Measurements from ENCODE around the gene MFSD8.
"Not testable (repeated sequence)": the region's sequence is repeated elsewhere in the genome, so short reads cannot be mapped to it uniquely, and the experiment has no call there.

The MFSD8 gene, protein sequence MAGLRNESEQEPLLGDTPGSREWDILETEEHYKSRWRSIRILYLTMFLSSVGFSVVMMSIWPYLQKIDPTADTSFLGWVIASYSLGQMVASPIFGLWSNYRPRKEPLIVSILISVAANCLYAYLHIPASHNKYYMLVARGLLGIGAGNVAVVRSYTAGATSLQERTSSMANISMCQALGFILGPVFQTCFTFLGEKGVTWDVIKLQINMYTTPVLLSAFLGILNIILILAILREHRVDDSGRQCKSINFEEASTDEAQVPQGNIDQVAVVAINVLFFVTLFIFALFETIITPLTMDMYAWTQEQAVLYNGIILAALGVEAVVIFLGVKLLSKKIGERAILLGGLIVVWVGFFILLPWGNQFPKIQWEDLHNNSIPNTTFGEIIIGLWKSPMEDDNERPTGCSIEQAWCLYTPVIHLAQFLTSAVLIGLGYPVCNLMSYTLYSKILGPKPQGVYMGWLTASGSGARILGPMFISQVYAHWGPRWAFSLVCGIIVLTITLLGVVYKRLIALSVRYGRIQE

DNA sequence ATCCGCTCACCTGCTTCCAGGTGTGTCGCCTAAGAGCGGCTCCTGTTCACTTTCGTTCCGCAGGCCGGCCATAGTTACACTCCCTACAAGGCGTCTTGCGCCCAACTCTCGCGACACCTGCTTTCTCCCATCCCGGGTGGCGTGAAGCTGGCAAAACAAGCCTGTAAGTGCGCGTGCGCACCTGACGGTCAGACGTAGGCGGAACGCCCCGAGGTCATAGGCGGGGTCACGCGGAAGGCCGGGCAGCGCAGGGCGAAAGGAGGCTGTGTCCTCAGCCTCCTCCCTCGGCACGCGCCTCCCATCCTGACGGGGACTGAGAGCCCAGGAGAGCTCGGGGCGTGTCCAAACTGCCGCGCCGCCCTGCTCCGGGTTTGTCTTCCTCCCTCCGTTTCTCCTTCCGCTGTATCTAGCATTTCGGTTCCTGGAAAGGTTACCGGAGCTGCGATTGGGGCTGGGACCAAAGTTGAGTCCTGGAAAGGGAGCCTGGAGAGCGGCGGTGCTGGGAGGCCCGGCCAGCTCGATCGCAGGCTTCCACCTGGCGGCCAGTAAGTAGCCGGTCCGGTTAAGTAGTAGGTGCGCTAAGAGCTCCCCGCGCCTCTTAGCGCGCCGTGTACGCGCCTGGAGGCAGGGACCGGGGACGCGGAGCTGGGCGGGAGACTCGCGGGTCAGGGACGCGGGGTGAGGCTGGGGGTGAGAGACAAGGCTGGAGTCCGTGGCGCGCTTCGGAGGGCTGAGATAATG lies at the start of gene MFSD8, which contains the start of gene ABHD18:
TSS of gene MFSD8 (minus strand) at position 112 of the 741 bp plus-strand sequence. CDS start at position 72, 40 bp downstream.
TSS of gene ABHD18 (plus strand) at position 345 of the 741 bp plus-strand sequence. CDS start 17,550 bp downstream, outside the sequence.
- FAIRE-seq (peak; percentile 99), DNase-seq (ENCODE audit: extremely low spot score, insufficient read length, low read depth) (peak; percentile 95)

DNA sequence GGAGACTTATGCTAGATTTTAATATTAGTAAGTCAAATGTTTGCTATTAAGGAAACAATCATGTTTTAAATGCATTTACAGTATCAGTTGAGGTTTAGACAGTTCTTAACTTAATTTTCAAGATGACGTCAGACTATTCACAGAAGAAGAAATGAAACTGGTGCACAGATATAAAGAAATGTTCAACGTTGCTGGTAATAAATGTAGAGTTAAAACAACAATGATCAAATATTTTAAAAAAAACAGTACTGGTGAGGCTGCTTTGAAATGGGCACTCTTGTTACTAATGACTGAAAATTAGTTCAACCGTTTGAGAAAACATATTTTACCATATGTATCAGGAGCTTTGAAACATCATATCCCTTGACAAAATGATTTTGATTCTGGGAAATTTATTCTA lies 44.5 kb upstream of the MFSD8 start:
- DNase-seq (ENCODE audit: extremely low spot score, insufficient read length, low read depth) (no peak), FAIRE-seq (no peak)

DNA sequence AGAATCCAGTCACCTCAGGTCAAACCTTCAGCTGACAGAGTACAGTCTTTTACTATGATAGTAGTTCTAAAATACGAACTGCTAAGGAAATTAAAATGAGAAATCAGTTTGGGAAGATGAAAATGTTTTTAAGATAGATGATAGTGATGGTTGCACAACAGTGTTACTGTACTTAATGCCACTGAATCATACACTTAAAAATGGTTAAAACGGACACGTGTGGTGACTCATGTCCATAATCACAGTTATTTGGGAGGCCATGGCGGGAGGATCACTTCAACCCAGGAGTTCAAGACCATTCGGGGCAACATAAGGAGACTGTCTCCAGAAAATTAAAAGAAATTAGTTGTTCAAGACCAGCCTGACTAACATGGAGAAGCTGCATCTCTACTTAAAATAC lies 41.6 kb upstream of the MFSD8 start:
- DNase-seq (ENCODE audit: extremely low spot score, insufficient read length, low read depth) (no peak), FAIRE-seq (no peak)

DNA sequence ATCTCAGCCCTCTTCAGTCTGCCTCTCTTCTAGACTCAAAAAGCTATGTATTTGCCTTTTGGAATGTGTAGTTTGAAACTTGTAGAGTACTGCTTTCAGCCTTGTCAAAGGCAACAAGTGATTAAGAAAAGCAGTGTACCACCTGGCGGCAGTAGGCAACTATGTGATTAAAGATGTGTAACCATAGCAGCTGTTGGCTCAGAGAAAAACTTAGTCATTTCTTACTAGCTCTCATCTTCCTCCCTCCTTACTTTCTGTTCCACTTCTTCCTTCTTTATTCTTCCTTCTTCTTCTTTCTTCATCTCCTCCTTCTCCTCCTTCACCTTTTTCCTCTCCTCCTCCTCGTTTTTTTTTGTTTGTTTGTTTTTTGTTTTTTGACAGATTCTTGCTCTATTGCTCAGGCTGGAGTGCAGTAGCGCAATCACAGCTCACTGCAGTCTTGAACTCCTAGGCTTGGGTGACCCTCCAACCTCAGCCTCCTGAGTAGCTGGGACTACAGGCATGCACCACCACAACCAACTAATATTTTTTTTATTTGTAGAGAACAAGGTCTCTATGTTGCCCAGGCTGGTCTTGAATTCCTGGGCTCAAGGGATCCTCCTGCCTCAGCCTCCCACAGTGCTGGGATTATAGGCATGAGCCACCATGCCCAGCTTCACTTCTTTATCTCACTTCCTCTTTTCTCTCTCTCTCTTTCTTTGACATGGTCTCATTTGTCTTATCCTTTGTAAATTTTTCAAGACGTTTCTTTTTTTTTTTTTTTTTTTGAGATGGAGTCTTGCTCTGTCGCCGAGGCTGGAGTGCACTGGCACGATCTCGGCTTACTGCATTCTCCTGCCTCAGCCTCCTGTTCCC lies 32.8 kb upstream of the MFSD8 start:
- peak; percentile 87 for FAIRE-seq

DNA sequence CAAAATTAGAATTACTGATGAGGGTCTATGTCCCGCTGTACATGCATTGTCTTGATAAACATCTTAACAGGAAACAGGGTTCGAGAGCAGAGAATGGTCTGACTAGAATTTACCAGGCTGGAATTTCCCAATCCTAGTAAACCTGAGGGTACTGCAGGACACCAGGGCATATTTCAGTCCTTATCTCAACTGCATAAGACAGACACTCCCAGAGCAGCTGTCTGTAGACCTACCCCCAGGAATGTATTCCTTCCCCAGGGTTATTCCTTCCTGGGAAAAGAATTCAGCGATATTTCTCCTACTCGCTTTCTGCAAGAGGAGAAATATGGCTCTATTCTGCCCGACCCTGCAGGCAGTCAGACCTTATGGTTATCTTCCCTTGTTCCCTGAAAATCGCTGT lies 31.5 kb upstream of the MFSD8 start:
- FAIRE-seq; DNase-seq (ENCODE audit: extremely low spot score, insufficient read length, low read depth): not testable (repeated sequence)

More for the DNA sequence above, 32.8 kb upstream of the MFSD8 start:
- DNase-seq (ENCODE audit: extremely low spot score, insufficient read length, low read depth): peak; percentile 36

DNA sequence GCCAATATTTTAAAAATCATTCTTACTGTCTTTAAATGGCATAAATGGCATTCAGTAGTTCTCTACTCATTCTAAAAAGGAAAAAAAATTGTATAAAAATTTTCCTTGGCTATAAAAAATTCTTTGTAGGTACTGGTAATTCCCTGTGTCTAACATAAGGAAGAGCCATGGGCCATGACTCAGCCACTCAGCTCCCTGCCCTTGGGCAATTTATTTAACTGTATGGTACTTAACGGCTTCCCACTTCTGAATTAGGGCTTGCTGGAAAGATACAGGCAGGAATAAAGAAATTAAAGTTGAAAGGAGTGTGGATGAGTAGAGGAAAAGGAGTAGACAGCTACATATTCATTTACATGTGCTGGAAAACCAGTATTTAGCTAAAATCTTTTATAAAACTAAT lies 30.8 kb upstream of the MFSD8 start:
- FAIRE-seq: no peak
- no peak for DNase-seq (ENCODE audit: extremely low spot score, insufficient read length, low read depth)

DNA sequence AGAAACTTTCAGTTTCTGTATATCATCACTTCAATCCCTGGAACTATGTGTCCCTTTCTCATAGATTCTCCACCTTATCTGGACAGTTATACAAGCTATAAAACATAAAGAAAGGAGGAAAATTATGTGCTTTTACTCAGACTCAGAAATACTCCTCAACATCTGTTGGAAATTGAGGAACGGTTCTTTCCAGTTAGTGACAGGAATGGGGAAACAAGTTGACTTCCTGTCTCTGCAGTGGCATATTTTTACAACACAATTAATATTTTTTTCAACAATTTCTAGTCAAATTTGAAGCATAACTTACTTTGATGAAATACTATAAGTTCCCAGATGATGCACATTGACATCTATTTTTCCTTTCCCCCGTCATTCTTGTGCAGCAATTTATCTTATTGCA lies 28.2 kb upstream of the MFSD8 start:
- no peak for DNase-seq (ENCODE audit: extremely low spot score, insufficient read length, low read depth)
- FAIRE-seq: no peak

DNA sequence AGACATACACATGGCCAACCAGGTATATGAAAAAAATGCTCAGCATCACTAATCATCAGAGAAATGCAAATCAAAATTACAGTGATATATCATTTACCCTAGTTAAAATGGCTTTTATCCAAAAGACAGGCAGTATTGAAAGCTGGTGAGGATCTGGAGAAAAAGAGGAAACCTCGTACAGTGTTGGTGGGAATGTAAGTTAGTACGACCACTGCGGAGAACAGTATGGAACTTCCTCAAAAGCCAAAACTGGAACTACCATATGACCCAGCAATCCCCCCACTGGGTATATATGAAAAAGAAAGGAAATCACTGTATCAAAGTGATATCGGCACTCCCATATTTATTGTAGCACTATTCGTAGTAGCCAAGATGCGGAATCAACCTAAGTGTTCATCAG lies 23.7 kb upstream of the MFSD8 start:
- FAIRE-seq: no peak
- DNase-seq (ENCODE audit: extremely low spot score, insufficient read length, low read depth): no peak

DNA sequence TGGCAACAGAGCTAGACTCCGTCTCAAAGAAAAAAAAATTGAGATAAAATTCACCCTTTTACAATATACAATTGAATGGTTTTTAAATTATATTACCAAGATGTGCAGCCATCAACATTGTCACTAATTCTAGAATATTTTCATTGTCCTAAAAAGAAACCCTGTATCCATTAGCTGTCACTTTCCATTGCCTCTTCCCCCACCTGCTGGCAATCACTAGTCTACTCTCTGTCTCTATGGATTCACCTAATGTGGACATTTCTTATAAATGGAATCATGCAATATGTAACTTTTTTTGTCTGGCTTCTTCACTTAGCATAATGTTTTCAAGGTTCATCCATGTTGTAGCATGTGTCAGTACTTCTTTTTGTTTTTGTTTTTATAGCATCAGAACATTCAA lies 21.0 kb upstream of the MFSD8 start:
- DNase-seq (ENCODE audit: extremely low spot score, insufficient read length, low read depth) (no peak), FAIRE-seq (peak; percentile 18)

DNA sequence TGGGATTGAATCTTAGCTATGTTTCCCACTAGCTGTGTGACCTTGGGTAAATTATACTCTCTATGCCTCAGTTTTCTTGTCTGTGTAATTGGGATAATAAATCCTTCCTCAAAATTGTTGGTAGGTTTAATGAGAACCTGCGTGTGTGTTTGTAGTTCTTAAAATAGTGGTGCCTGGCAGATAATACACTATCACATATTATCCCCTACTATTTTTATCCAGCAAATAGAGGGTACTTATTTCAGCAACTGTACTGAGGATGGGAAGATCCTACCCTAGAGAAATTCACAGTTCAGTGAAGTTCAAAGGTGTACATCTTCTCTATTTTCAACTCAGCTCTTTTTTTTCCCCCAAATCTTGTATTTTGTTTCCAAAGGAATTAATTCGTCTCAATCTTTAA lies 17.5 kb upstream of the MFSD8 start:
- FAIRE-seq (no peak), DNase-seq (ENCODE audit: extremely low spot score, insufficient read length, low read depth) (no peak)

DNA sequence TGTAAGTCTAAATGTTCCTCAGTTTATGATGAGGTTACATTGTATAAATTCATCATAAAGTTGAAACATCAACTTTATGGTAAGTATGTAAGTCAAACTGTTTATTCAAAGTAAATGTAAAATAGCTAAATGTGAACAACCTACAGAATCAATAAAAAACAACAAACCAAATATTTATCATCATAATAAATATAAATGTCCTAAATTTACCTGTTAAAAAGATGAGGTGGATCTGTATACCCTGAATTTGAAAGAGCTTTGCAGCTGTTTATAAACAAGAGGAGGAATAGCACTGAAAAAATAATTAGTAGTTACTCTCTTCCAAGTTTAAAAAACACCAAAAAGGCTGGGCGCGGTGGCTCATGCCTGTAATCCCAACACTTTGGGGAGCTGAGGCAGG lies 14.0 kb upstream of the MFSD8 start:
- FAIRE-seq: no peak

DNA sequence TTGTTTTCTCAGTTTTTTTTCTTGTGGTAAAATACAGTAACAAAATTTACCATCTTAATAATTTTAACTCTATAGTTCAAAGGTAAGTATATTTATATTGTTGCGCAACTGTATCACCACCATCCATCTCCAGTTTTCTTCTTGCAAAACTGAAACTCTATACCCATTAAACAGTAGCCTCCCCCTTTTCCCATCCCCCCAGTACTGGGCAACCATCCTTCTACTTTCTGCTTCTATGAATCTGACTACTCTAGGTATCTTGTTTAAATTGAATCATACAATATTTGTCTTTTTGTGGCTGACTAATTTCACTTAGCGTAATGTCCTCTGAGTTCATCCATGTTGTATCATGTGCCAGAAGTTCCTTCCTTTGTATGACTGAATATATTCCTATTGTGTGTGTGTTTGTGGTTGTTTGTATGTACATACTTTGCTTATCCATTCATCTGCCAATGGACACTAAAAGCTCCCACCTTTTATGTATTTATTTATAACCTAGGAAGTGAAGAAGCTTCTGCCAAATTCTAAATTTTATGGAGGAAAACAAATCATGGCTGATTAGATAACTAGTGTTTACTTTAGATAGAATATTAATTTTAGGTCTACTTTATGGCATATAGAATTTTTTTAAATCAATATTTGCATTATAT lies 10.3 kb upstream of the MFSD8 start:
- DNase-seq (ENCODE audit: extremely low spot score, insufficient read length, low read depth): no peak
- no peak for FAIRE-seq

More for the DNA sequence above, 14.0 kb upstream of the MFSD8 start:
- DNase-seq (ENCODE audit: extremely low spot score, insufficient read length, low read depth): no peak

DNA sequence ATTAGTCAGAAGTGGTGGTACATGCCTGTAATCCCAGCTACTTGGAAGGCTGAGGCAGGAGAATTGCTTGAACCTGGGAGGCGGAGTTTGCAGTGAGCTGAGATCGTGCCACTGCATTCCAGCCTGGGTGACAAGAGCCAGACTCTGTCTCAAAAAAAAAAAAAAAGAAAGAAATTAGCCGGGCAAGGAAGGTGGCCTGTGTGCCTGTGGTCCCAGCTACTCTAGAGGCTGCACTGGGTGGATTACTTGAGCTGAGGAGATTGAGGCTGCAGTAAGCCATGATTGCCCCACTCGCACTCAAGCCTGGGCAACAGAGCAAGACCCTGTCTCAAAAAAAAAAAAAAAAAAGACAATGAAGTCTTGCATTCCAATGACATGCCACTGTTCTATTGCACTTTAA lies 6.0 kb upstream of the MFSD8 start:
- not testable (repeated sequence) for FAIRE-seq; DNase-seq (ENCODE audit: extremely low spot score, insufficient read length, low read depth)

DNA sequence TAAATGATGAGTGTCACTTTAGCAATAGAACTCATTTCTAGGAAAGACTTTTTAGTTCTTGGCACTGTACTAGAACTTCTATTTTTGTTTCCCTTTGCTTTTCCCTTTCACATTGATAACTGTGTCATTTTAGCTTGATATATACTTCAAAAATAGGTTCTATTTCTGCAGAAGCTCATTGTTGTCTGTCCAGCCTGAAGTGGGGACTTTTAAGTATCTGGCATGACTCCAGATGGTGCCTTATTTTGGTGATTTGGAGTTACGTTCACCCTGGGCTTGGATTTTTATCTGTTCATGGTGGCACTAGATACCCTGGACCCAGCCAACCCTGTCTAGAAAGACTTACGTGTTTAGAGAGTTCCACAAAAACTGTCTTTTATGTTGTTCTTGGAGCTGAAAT lies 3.6 kb upstream of the MFSD8 start:
- no peak for FAIRE-seq
- DNase-seq (ENCODE audit: extremely low spot score, insufficient read length, low read depth): no peak

DNA sequence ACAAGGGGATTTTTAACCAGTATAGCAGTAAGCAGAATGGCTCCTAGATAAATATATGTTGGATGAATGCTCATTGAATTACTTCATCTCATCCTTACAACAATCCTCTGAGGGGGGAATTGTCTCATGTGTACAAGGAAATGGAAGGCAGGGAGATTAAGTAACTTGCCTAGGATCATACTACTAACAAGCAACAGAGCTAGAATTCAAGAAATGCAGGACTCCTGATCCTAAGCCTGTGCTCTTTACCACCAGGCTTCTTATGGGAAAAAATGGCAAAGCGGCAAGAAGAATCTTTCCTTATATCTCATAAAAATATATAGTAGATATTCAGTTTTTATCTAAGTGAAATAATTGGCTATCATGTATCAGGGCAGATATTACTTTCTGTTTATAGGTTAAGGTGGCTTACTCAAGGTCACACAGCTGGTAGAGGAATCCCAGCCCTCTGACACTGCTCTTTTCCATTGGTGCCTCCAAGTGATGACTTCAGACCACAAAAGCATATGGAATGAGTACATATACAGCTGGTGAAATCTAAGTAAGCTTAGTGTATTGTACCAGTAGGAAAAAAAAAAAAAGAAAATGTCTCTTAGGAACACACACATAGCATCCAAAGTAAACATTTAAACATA lies 2.3 kb upstream of the MFSD8 start:
- no peak for DNase-seq (ENCODE audit: extremely low spot score, insufficient read length, low read depth)
- no peak for FAIRE-seq

DNA sequence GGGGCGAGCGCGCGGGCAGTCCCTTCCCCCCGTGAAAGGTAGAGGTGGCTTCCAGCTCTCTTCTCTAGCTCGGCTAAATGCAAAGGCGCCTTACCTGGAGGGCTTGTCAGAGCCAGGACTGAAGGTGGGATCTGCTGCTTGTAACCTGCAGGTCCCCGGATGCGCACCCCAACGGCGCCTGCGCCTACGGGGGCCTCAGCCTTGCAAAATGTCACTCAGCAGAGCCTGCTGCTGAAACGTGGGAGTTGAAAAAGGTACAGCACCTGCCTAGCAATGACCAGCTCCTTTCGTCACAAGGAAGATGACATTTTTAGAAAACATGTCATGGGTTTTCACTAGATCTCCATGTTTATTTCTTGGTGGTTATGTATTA lies 816 bp upstream of the MFSD8 start:
- FAIRE-seq (peak; percentile 64), DNase-seq (ENCODE audit: extremely low spot score, insufficient read length, low read depth) (peak; percentile 33)

DNA sequence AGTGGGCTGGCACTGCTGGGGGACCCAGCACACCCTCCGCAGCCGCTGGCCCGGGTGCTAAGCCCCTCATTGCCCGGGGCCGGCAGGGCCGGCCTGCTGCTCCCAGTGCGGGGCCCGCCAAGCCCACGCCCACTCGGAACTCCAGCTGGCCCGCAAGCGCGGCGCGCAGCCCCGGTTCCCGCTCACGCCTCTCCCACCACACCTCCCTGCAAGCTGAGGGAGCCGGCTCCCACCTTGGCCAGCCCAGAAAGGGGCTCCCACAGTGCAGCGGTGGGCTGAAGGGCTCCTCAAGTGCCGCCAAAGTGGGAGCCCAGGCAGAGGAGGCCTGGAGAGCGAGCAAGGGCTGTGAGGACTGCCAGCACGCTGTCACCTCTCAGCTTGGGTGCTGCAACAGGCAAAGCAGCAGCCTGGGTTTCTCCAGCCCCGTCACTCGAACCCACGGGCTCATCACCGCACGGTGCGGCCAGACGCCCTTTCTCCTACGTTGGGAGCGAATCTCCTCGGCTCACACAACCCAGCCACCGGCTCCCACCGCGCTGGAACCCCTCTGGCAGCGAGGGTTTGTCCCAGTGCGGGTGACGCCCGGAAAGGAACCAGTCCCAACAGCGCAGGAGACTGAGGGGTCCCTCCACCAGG lies 429 bp downstream of the MFSD8 start:
- not testable (repeated sequence) for DNase-seq (ENCODE audit: extremely low spot score, insufficient read length, low read depth)

DNA sequence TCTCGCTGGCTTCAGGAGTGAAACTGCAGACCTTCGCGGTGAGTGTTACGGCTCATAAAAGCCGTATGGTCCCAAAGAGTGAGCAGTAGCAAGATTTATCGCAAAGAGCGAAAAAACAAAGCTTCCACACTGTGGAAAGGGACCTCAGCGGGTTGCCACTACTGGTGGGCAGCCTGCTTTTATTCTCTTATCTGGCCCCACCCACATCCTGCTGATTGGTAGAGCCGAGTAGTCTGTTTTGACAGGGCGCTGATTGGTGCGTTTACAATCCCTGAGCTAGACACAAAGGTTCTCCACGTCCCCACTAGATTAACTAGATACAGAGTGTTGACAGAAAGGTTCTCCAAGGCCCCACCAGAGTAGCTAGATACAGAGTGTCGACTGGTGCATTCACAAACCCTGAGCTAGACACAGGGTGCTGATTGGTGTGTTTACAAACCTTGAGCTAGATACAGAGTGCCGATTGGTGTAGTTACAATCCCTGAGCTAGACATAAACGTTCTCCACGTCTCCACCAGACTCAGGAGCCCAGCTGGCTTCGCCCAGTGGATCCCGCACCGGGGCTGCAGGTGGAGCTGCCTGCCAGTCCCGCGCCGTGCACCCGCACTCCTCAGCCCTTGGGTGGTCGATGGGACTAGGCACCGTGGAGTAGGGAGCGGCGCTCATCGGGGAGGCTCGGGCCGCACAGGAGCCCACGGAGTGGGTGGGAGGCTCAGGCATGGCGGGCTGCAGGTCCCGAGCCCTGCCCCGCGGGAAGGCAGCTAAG lies 1.2 kb downstream of the MFSD8 start:
- FAIRE-seq; DNase-seq (ENCODE audit: extremely low spot score, insufficient read length, low read depth): not testable (repeated sequence)

More for the DNA sequence above, 429 bp downstream of the MFSD8 start:
- FAIRE-seq: not testable (repeated sequence)

All from GM18507 (cell line).